GM12878 (cell line): ENCODE measurements around the gene TNNC2. TPM values are rescaled to one million over a fixed set of nuclear protein-coding genes. Genes with fewer than 3 reads are reported as not detected.
A peak's percentile ranks its signal among the peaks of the same experiment; 100 is the strongest.

Source experiments
- ATAC-seq: fragments of 200-7000 bp; cut with Tn5 transposase; 3 replicates; pipeline ENCODE4 v1.9.1; 2020; ENCODE audit warnings: mild to moderate bottlenecking, moderate library complexity
- BruUV-seq: library from RNA; stranded (reverse); fragments of 400-500 nt; replicated peaks from 2 replicates; lab custom pipeline; 2021; lab: Mats Ljungman, UMichigan
- CTCF ChIA-PET: fragments of 300-600 bp; sonication (Branson Sonifier 250); formaldehyde crosslinking; extraction: SDS; loops from one replicate; lab custom pipeline; 2021; ENCODE audit warnings: inconsistent platforms; lab: Yijun Ruan, JAX
- POLR2A ChIA-PET: fragments of 350-600 bp; formaldehyde crosslinking; extraction: SDS; loops from one replicate; lab custom pipeline; 2021; ENCODE audit warnings: inconsistent platforms; lab: Charles Lee
- RAD21 ChIA-PET: fragments of 300-600 bp; sonication (Branson Sonifier 250); formaldehyde crosslinking; loops from one replicate; lab custom pipeline; 2023; ENCODE audit warnings: antibody characterized with exemption; ENCODE audit not compliant: unreplicated experiment; lab: Charles Lee
- SMC1A ChIA-PET: fragments of 300-600 bp; sonication (Branson Sonifier 250); formaldehyde crosslinking; loops from one replicate; lab custom pipeline; 2023; ENCODE audit not compliant: unreplicated experiment, uncharacterized antibody; lab: Charles Lee
- DNase-seq: peaks from one replicate; pipeline ENCODE4 v3.0.0-alpha.2; 2011; ENCODE audit warnings: low read depth, low spot score
- FAIRE-seq: peaks from 3 replicates; lab custom pipeline; 2011; peaks lifted over from hg19 to GRCh38; lab: Jason Lieb, UNC
- H2AFZ ChIP-seq: 2 replicates; pipeline ENCODE4 v1.6.0; 2011; ENCODE audit warnings: low read depth, low read length, control low read depth; ENCODE audit not compliant: control insufficient read depth
- H3K27ac ChIP-seq: 2 replicates; pipeline ENCODE4 v1.5.1; 2011; ENCODE audit warnings: control low read depth; ENCODE audit not compliant: control insufficient read depth, insufficient read depth
- H3K27me3 ChIP-seq, 2 experiments: replicated peaks in 1 of 2; 2 replicates each; pipeline versions ENCODE4 v1.6.0 to v1.6.1; 2011; ENCODE audit warnings: low read length in 1 of 2; ENCODE audit not compliant: control insufficient read depth in 2 of 2, insufficient read depth in 2 of 2
- H3K36me3 ChIP-seq, 2 experiments: 2 replicates each; pipeline ENCODE4 v1.5.1; 2011; ENCODE audit warnings: low read length in 1 of 2; ENCODE audit not compliant: control insufficient read depth in 2 of 2, insufficient read depth in 2 of 2
- H3K4me1 ChIP-seq: 2 replicates; pipeline ENCODE4 v1.6.1; 2011; ENCODE audit warnings: mild to moderate bottlenecking, low read length, moderate library complexity, mixed read lengths; ENCODE audit not compliant: control insufficient read depth, insufficient read depth
- H3K4me2 ChIP-seq: 2 replicates; pipeline ENCODE4 v1.6.0; 2011; ENCODE audit warnings: control low read depth; ENCODE audit not compliant: control insufficient read depth, insufficient read depth
- H3K4me3 ChIP-seq: fragments of 200-600 bp; sonication (generic); 2 replicates; pipeline ENCODE4 v1.5.1; 2016
- H3K79me2 ChIP-seq: 2 replicates; pipeline ENCODE4 v1.6.0; 2011; ENCODE audit warnings: low read length; ENCODE audit not compliant: control insufficient read depth, insufficient read depth
- H3K9ac ChIP-seq: 2 replicates; pipeline ENCODE4 v1.8.0; 2011; ENCODE audit warnings: low read length, control low read depth, mixed read lengths; ENCODE audit not compliant: control insufficient read depth, insufficient read depth
- H3K9me3 ChIP-seq: replicated peaks from 3 replicates; pipeline ENCODE4 v1.5.1; 2011; ENCODE audit warnings: mild to moderate bottlenecking, low read length; ENCODE audit not compliant: control insufficient read depth, insufficient read depth
- H4K20me1 ChIP-seq: 2 replicates; pipeline ENCODE4 v1.6.0; 2011; ENCODE audit not compliant: control insufficient read depth, insufficient read depth
- MYC ChIP-seq: IDR thresholded peaks from 2 replicates; pipeline ENCODE4 v1.6.1; 2011; ENCODE audit warnings: mild to moderate bottlenecking, low read length, moderate library complexity, inconsistent platforms; ENCODE audit not compliant: insufficient read depth, insufficient replicate concordance, insufficient read length, severe bottlenecking
- WGBS: methylation state at CpG from one replicate; pipeline ENCODE4 v1.1.6; 2016; ENCODE audit warnings: low lambda C conversion rate; ENCODE audit not compliant: insufficient replicate concordance, insufficient coverage; ENCODE audit errors: missing lambda C conversion rate; 5-methylcytosine and 5-hydroxymethylcytosine counted together
- in situ Hi-C: fragments of 300-500 bp; cut with MboI; formaldehyde crosslinking; loops from 9 replicates; pipeline ENCODE4 v1.14.3; 2018; ENCODE audit warnings: mixed read lengths
- intact Hi-C: fragments of 100-400 bp; cut with micrococcal nuclease; formaldehyde crosslinking; loops from one replicate; pipeline ENCODE4 v1.14.2; 2022; ENCODE audit not compliant: unreplicated experiment
- polyA plus RNA-seq, 11 experiments: library from polyadenylated mRNA; depleted of rRNA in 4 of 11; unstranded in 6 of 11; stranded (reverse) in 5 of 11; fragments of >200 nt; fragmentation: Nextera tagmentation in 4 of 11; fragmentation: Illumina TruSeq in 1 of 11; extraction: Ambion mirVana in 4 of 11; extraction: Trizol in 1 of 11; gene quantifications; 1 replicate in 1 of 11; 2 replicates in 10 of 11; pipeline versions ENCODE4 v1.2.1 to v1.2.3, GENCODE V29; 2011 to 2016; ENCODE audit warnings: inconsistent platforms in 2 of 11, missing spikeins in 2 of 11, low read depth in 1 of 11
- total RNA-seq, 4 experiments: library from RNA; depleted of rRNA in 3 of 4; stranded (reverse); fragments of >200 nt in 3 of 4; fragmentation: Illumina TruSeq in 1 of 4; extraction: Trizol in 1 of 4; gene quantifications; 2 replicates each; pipeline versions ENCODE4 v1.2.1 to v1.2.3, GENCODE V29; 2013 to 2021
- TF ChIP-seq, protein P1 (sequence below): fragments of 150-350 bp; IDR thresholded peaks from 2 replicates; pipeline ENCODE4 v1.6.1; 2014; ENCODE audit warnings: mild to moderate bottlenecking, low read depth, low read length

Gene TNNC2
- total and polyA plus RNA-seq, 10 of the 15 experiments (the other 5 are each of a cell fraction or from before 2014, with no cell fraction given) = 0.37 TPM; not detected in 9

GRCh38 chr20:45813006-45813340 lies 14.1 kb downstream of the TNNC2 start:
- TF ChIP-seq, protein P1, sequence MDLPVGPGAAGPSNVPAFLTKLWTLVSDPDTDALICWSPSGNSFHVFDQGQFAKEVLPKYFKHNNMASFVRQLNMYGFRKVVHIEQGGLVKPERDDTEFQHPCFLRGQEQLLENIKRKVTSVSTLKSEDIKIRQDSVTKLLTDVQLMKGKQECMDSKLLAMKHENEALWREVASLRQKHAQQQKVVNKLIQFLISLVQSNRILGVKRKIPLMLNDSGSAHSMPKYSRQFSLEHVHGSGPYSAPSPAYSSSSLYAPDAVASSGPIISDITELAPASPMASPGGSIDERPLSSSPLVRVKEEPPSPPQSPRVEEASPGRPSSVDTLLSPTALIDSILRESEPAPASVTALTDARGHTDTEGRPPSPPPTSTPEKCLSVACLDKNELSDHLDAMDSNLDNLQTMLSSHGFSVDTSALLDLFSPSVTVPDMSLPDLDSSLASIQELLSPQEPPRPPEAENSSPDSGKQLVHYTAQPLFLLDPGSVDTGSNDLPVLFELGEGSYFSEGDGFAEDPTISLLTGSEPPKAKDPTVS = 0 out of 2 replicates have a peak, but pooled peaks have one; percentile 31
- TF ChIP-seq MYC = no peak
- TF ChIP-seq, all 136 proteins: peak for 1
- no peak for ATAC-seq

More at GRCh38 chr20:45813006-45813340, 14.1 kb downstream of the TNNC2 start:
- ChIA-PET SMC1A (interaction anchor here (0.7 to 1.9 kb wide), 6 partner anchors 14 to 162 kb away, joined by 3 to 6 read pairs (median 3); no protein-coding TSS in a partner anchor), CTCF (interaction anchor here (0.9 to 2.5 kb wide), 9 partner anchors 11 to 163 kb away, joined by 3 to 18 read pairs (median 4); no protein-coding TSS in a partner anchor), POLR2A (interaction anchor here (1.0 to 1.6 kb wide), 6 partner anchors 29 to 157 kb away, joined by 3 to 8 read pairs (median 4); partner anchors contain the start of genes ACOT8 and ZSWIM3), RAD21 (interaction anchor here (0.8 to 2.5 kb wide), 10 partner anchors 11 to 157 kb away, joined by 3 to 9 read pairs (median 4); partner anchors contain the start of gene ZSWIM1)
- Histone ChIP-seq H3K27me3 (no peaks in the 10 kb centered on the region), H3K4me2 (peak overlapping the region; percentile 79), H3K4me3 (peak overlapping the region; percentile 85), H2AFZ (peak overlapping the region; percentile 71), H3K36me3 (peaks cover 15 to 31% of the 10 kb centered on the region in 2 experiments), H3K9ac (peak overlapping the region; percentile 96), H4K20me1 (no peaks in the 10 kb centered on the region), H3K4me1 (no peaks in the 10 kb centered on the region), H3K27ac (peak overlapping the region; percentile 93), H3K79me2 (peaks cover 20% of the 10 kb centered on the region), H3K9me3 (no peaks in the 10 kb centered on the region; the same call in 2 of the 3 replicates)
- intact Hi-C loops (loop anchor here (5.0 kb wide), 2 partner anchors 44 to 149 kb away; partner anchors contain the start of genes ACOT8 and ZSWIM3), in situ Hi-C loops (loop anchor here (25.0 kb wide), 1 partner anchor 549 kb away; no protein-coding TSS in a partner anchor)
- DNase-seq = no peak
- no TSS peak for BruUV-seq
- WGBS = 4% methylated on average over 11 of the region's 11 CpGs
- FAIRE-seq = no peak
